Stomach (tissue), 4 donors: ENCODE data around the gene VAV2.

ENCODE experiments used
- CTCF ChIP-seq, 7 experiments: fragments of 450-650 bp in 4 of 7; fragments of 200-600 bp in 3 of 7; sonication (generic) in 3 of 7; IDR thresholded peaks; one replicate each; pipeline ENCODE4 v1.5.1; 2016 to 2019; ENCODE audit warnings: antibody characterized with exemption in 7 of 7, control low read depth in 2 of 7, mild to moderate bottlenecking in 1 of 7
- POLR2A ChIP-seq, 4 donors: fragments of 450-650 bp; IDR thresholded peaks; one replicate each; pipeline ENCODE4 v1.6.1; 2016; ENCODE audit warnings: antibody characterized with exemption in 4 of 4, control low read depth in 2 of 4, mild to moderate bottlenecking in 1 of 4, moderate library complexity in 1 of 4
- POLR2AphosphoS5 ChIP-seq, 3 donors: sonication (generic); formaldehyde crosslinking; IDR thresholded peaks; one replicate each; pipeline ENCODE4 v1.6.1; 2016; ENCODE audit warnings: antibody characterized with exemption in 3 of 3

- no peak for TF ChIP-seq CTCF (IDR thresholded peaks at IDR 0.05)
- TF ChIP-seq POLR2A (IDR thresholded peaks at IDR 0.05), result no peak
- TF ChIP-seq POLR2AphosphoS5 (IDR thresholded peaks at IDR 0.05), result no peak
Measured at GRCh38 chr9:133864011-133864410, 128.1 kb downstream of the VAV2 start.
